ENCODE results near the gene KIF13A.
"Not testable (repeated sequence)": the region's sequence is repeated elsewhere in the genome, so short reads cannot be mapped to it uniquely, and the experiment has no call there.

- TF ChIP-seq POLR2AphosphoS5 (IDR thresholded peaks at IDR 0.05; ENCODE audit: borderline replicate concordance, low read depth, low read length); EZH2 (IDR thresholded peaks at IDR 0.05); FOXP2 (optimal IDR thresholded peaks at IDR 0.05; ENCODE audit: control extremely low read depth, extremely low read length, insufficient read depth): not testable (repeated sequence)
Measured at GRCh38 chr6:17844967-17845366, 142.5 kb downstream of the KIF13A start.

All from SK-N-MC (cell line).